Tibial nerve (tissue), 4 donors: ENCODE data around the gene KIT. TPM values are rescaled to one million over a fixed set of nuclear protein-coding genes. Genes with fewer than 3 reads are reported as not detected.

Source experiments
- DNase-seq, 2 donors: peaks; one replicate each; pipeline ENCODE4 v3.0.0-alpha.2; 2019; ENCODE audit warnings: low spot score in 2 of 2
- H3K27ac ChIP-seq, 4 donors: fragments of 200-600 bp; sonication (generic) in 3 of 4; one replicate each; pipeline ENCODE4 v1.5.1; 2017 to 2019; ENCODE audit warnings: mild to moderate bottlenecking in 1 of 4
- H3K27me3 ChIP-seq, 2 donors: fragments of 200-600 bp; sonication (generic) in 1 of 2; one replicate each; pipeline versions ENCODE4 v1.5.1 to v1.6.0; 2017 to 2019
- H3K36me3 ChIP-seq, 3 donors: fragments of 200-600 bp; sonication (generic); one replicate each; pipeline ENCODE4 v1.5.1; 2018 to 2019
- H3K4me1 ChIP-seq, 4 donors: fragments of 200-600 bp; sonication (generic) in 3 of 4; one replicate each; pipeline ENCODE4 v1.5.1; 2017 to 2019
- H3K4me3 ChIP-seq, 4 donors: fragments of 200-600 bp; sonication (generic) in 3 of 4; one replicate each; pipeline ENCODE4 v1.5.1; 2017 to 2019; ENCODE audit warnings: mild to moderate bottlenecking in 1 of 4, moderate library complexity in 1 of 4
- H3K9me3 ChIP-seq, 4 donors: fragments of 200-600 bp; sonication (generic) in 3 of 4; one replicate each; pipeline ENCODE4 v1.5.1; 2017 to 2019
- EP300 ChIP-seq, 2 donors: sonication (generic); formaldehyde crosslinking; IDR thresholded peaks; one replicate each; pipeline ENCODE4 v1.6.1; 2017; ENCODE audit warnings: antibody characterized with exemption in 2 of 2, mild to moderate bottlenecking in 1 of 2
- POLR2A ChIP-seq, 2 donors: fragments of 450-650 bp; IDR thresholded peaks; one replicate each; pipeline ENCODE4 v1.6.1; 2017; ENCODE audit warnings: antibody characterized with exemption in 2 of 2, mild to moderate bottlenecking in 2 of 2, moderate library complexity in 2 of 2
- WGBS, 2 donors: methylation state at CpG; one replicate each; pipeline ENCODE4 v1.1.5; 2018; 5-methylcytosine and 5-hydroxymethylcytosine counted together
- total RNA-seq, 4 donors: library from RNA; depleted of rRNA; stranded (reverse); fragments of >200 nt; gene quantifications; one replicate each; pipeline ENCODE4 v1.1.0, GENCODE V29; 2016
- TF ChIP-seq, protein P1 (sequence below), 5 experiments: fragments of 200-600 bp in 3 of 5; fragments of 450-650 bp in 2 of 5; sonication (generic) in 3 of 5; IDR thresholded peaks; one replicate each; pipeline ENCODE4 v1.5.1; 2016 to 2019; ENCODE audit warnings: antibody characterized with exemption in 5 of 5, mild to moderate bottlenecking in 3 of 5, moderate library complexity in 2 of 5

The KIT gene
- total RNA-seq, 4 donors from 2014 or later = 1.5 to 18.6 (median 8.4) TPM

DNA sequence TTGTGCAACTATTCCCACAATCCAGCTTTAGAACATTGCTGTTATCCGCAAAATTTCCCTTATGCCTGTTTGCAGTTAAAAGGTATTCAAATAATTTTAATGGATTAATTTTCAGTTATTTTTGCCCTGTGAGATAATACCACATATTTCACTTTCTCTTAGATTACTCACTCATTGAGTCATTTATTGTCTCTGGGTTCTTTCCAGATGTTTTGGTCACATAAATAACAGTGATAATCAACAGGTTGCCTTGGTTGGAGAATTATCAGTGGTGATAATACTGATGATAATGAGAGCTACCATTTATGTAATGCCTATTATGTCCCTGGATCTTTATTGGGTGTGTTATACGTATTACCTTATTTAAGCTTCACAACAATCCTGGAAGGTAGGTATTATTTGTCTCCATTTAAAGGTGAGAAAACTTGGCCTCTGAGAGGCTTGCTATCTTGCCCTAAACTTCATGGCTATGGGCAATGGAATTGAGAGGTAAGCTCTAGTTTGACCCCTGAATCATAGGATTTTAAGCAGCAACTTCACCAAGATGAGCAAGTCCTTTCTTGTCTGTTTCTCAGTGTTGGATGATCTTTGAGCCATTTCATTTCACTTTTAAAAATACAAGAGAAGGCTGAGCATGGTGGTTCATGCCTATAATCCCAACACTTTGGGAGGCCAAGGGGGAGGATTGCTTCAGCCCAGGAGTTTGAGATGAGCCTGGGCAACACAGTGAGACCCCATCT lies 87.4 kb downstream of the KIT start:
- WGBS, 2 donors = 89 to 90% methylated on average over 2 of the region's 2 CpGs

DNA sequence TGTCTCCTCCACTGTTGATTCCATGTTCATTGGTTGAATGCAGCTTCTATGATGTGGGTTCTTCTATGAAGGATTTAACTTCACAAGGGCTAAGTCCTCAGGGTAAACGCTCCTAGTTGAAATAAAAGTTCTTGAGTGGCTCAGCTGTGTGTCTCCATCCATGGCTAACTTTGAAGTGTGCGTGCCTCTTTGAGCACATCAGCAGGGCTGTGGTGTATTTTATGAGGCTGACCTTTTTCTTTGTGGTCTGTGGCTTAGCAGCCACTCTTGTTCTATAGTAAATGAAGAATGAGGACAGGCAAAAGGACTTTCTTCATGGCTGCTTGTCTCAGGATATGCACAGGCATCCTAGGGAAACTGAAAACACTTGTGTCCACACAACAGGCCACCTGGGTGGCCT lies 88.5 kb downstream of the KIT start:
- no peak for DNase-seq
- TF ChIP-seq, protein P1, sequence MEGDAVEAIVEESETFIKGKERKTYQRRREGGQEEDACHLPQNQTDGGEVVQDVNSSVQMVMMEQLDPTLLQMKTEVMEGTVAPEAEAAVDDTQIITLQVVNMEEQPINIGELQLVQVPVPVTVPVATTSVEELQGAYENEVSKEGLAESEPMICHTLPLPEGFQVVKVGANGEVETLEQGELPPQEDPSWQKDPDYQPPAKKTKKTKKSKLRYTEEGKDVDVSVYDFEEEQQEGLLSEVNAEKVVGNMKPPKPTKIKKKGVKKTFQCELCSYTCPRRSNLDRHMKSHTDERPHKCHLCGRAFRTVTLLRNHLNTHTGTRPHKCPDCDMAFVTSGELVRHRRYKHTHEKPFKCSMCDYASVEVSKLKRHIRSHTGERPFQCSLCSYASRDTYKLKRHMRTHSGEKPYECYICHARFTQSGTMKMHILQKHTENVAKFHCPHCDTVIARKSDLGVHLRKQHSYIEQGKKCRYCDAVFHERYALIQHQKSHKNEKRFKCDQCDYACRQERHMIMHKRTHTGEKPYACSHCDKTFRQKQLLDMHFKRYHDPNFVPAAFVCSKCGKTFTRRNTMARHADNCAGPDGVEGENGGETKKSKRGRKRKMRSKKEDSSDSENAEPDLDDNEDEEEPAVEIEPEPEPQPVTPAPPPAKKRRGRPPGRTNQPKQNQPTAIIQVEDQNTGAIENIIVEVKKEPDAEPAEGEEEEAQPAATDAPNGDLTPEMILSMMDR (IDR thresholded peaks at IDR 0.05) = no peak
- no peak for TF ChIP-seq EP300 (IDR thresholded peaks at IDR 0.05)
- H3K27ac ChIP-seq = no peak overlapping the region
- 60 to 77% methylated on average over 2 of the region's 2 CpGs for WGBS, 2 donors
- no peaks in the 10 kb centered on the region for H3K27me3 ChIP-seq
- H3K9me3 ChIP-seq = no peaks in the 10 kb centered on the region
- no peaks in the 10 kb centered on the region for H3K4me1 ChIP-seq
- H3K4me3 ChIP-seq = no peak overlapping the region
- no peaks in the 10 kb centered on the region for H3K36me3 ChIP-seq

More for the DNA sequence above, 87.4 kb downstream of the KIT start:
- no peaks in the 10 kb centered on the region for H3K36me3 ChIP-seq
- no peaks in the 10 kb centered on the region for H3K9me3 ChIP-seq
- H3K27ac ChIP-seq = no peak overlapping the region
- H3K4me3 ChIP-seq = no peak overlapping the region
- H3K4me1 ChIP-seq = no peaks in the 10 kb centered on the region
- no peak for TF ChIP-seq EP300 (IDR thresholded peaks at IDR 0.05)
- TF ChIP-seq POLR2A (IDR thresholded peaks at IDR 0.05) = no peak
- TF ChIP-seq, protein P1 (IDR thresholded peaks at IDR 0.05) = no peak
- DNase-seq = no peak
- no peaks in the 10 kb centered on the region for H3K27me3 ChIP-seq

DNA sequence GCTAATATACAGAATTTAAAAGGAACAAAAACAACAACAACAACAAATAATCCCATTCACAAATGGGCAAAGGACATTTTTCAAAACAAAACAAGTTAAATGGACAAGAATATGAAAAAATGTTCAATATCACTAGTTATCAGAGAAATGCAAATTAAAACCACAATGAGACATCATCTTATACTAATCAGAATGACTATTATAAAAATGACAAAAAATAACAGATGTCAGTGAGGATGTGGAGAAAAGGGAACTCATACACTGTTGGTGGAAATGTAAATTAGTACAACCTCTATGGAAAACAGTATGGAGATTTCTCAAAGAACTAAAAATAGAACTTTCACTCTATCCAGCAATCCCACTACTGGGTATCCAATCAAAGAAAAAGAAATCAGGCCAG lies 92.6 kb downstream of the KIT start:
- TF ChIP-seq, protein P1 (IDR thresholded peaks at IDR 0.05) = no peak
- TF ChIP-seq POLR2A (IDR thresholded peaks at IDR 0.05) (no peak), EP300 (IDR thresholded peaks at IDR 0.05) (no peak)
- H3K9me3 ChIP-seq = peaks cover 0 to 2% (median 0%) of the 10 kb centered on the region in 4 donors
- no peak overlapping the region for H3K4me3 ChIP-seq
- no peak overlapping the region for H3K27ac ChIP-seq
- no peak for DNase-seq
- no peaks in the 10 kb centered on the region for H3K27me3 ChIP-seq
- H3K4me1 ChIP-seq = no peaks in the 10 kb centered on the region
- no peaks in the 10 kb centered on the region for H3K36me3 ChIP-seq

DNA sequence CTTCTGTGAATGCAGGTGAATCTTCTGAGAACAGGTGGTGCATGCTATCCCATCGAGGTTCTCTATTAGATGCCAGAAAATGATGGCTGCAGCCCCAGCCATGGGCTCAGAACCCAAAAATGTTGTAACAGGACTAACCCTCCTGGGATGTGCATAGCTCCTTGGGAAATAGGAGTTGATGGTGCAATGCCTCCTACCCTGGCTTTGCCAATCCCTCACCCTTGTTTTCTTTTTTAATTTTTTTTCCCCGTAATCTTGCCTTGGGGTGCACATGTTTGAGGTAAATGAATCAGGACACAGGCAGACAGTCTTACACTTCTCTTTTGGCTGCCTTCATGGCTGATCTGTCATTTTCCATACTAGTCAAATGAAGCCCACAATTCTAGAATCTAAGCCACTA lies 96.6 kb downstream of the KIT start:
- Histone ChIP-seq H3K4me3 (no peak overlapping the region), H3K27me3 (no peaks in the 10 kb centered on the region), H3K27ac (no peak overlapping the region), H3K36me3 (no peaks in the 10 kb centered on the region), H3K9me3 (peaks cover 0 to 4% (median 0%) of the 10 kb centered on the region in 4 donors), H3K4me1 (no peaks in the 10 kb centered on the region)
- no peak for DNase-seq
- TF ChIP-seq POLR2A (IDR thresholded peaks at IDR 0.05) (no peak), EP300 (IDR thresholded peaks at IDR 0.05) (no peak)
- TF ChIP-seq, protein P1 (IDR thresholded peaks at IDR 0.05) = no peak
- 92 to 96% methylated on average over 2 of the region's 2 CpGs for WGBS, 2 donors

DNA sequence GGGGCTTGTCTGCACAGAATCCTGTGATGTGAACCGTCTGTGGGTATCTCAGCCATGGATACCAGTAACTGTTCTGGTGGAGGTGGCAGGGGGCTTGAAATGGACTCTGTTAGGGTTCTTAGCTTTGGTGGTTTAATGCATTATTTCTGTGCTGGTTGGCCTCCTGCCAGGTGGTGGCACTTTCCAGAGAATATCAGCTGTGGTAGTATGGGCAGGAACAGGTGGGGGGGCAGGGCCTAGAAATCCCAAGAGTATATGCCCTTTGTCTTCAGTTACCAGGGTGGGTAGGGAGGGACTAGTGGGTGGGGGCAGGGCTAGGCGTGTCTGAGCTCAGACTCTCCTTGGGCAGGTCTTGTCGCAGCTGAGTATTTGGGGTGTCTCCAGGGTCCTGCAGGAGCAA lies 106.7 kb downstream of the KIT start:
- H3K4me1 ChIP-seq = no peaks in the 10 kb centered on the region
- no peak overlapping the region for H3K4me3 ChIP-seq
- TF ChIP-seq POLR2A (IDR thresholded peaks at IDR 0.05) (no peak), EP300 (IDR thresholded peaks at IDR 0.05) (no peak)
- TF ChIP-seq, protein P1 (IDR thresholded peaks at IDR 0.05) = no peak
- H3K9me3 ChIP-seq = peaks cover 0 to 41% (median 2%) of the 10 kb centered on the region in 4 donors
- no peak overlapping the region for H3K27ac ChIP-seq
- no peaks in the 10 kb centered on the region for H3K27me3 ChIP-seq
- DNase-seq = no peak
- 87 to 92% methylated on average over 3 of the region's 3 CpGs for WGBS, 2 donors
- H3K36me3 ChIP-seq = no peaks in the 10 kb centered on the region
